HuH-7 (cell line): Measurements from ENCODE around the gene KLHDC9.
A peak's percentile ranks its signal among the peaks of the same experiment; 100 is the strongest.
"Not testable (repeated sequence)": the region's sequence is repeated elsewhere in the genome, so short reads cannot be mapped to it uniquely, and the experiment has no call there.

ENCODE experiments used
- DNase-seq: peaks from one replicate; pipeline ENCODE4 v3.0.0; 2011; ENCODE audit warnings: low spot score

The KLHDC9 gene

GRCh38 chr1:161096530-161096929 lies 1.6 kb upstream of the KLHDC9 start:
- DNase-seq, result no peak

GRCh38 chr1:161099090-161099802 lies 1.1 kb downstream of the KLHDC9 start:
- no peak for DNase-seq

- DNase-seq, result no peak
Measured at GRCh38 chr1:161100556-161100955, 2.4 kb downstream of the KLHDC9 start.

DNA sequence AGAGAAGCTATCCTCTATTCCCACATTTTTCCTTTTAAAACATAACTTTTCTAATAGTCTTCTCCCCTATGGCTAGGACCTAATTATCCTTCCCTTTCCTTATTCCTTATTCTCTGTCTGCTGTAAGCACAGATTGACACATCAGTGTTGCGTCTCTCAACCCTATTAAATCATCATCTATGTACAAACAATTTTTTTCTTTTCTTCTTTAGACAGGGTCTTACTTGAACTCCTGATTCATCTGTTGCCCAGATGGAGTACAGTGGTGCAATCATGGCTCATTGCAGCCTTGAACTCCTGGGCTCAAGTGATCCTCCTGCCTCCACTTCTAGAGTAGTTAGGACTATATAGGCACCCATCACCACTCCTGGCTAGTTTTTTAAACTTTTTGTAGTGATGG lies 8.3 kb downstream of the KLHDC9 start:
- DNase-seq, result no peak

DNA sequence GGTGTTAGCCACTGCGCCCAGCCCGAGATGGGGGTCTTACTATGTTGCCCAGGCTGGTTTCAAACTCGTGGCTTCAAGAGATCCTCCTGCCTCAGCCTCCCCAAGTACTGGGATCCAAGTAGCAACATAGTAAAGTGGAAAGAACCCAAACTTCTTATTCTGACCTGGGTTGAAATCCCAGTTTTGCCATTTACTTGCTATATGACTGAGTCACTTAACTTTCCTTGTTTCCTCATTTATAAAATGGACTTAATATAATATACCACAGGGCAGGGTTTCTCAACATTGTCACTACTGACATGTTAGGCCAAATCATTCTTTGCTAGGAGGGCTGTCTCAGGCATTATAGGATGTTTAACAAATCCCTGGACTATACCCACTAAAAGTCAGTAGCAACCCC lies 13.0 kb downstream of the KLHDC9 start:
- DNase-seq, result no peak

DNA sequence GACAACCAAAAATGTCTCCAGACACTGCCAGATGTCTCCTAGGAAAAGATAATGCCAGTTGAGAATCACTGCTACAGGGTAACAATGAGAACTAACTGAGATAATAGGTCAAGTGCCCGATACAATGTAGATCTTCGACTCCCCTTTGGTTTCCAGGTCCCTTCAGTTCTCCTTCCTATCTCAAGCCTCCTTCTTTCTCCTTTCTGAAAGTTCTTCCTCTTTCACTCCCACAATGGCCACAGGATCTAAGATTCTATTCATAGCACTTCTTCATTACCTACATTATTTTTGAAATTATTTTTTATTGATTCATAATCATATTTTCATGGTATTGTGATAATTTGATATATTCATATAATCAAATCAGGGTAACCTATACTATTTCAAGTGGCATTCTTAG lies 13.4 kb downstream of the KLHDC9 start:
- no peak for DNase-seq

GRCh38 chr1:161113915-161114314 lies 15.8 kb downstream of the KLHDC9 start:
- no peak for DNase-seq

DNA sequence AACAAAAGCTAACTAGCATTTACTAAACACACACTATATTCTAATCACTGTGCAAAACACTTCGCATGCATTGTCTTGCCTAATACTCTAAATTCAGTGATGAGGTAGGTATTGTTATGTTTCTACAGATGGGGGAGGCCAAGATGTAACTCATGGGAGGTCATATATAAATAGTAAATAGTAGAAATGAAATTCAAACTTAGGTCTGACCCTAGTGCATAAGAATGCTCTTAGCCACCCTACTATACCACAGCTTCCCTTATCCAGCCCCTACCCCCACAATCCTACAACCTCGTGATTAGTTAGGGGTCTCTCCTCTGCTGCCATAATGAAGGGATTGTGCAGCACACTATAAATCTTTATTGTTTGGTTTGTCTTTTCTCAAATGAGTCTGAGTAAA lies 16.4 kb downstream of the KLHDC9 start:
- DNase-seq, result no peak

DNA sequence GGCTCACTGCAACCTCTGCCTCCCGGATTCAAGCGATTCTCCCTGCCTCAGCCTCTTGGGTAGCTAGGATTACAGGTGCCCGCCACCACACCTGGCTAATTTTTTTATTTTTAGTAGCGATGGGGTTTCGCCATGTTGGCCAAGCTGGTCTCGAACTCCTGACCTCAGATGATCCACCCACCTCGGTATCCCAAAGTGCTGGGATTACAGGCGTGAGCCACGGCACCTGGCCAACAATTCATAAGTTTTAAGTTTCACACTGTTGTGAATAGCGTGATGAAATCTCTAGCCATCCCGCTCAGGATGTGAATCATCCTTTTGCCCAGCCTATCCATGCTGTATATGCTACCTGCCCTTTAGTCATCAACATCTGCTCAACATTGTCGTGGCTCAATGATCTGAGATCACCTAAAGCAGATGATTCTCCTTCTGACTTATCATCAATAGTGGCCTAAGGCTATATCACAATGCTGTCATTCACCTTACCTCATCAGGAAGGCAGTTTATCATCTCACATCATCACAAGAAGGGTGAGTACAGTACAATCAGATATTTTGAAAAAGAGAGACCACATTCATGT lies 17.1 kb downstream of the KLHDC9 start:
- no peak for DNase-seq

- DNase-seq, result not testable (repeated sequence)
Measured at GRCh38 chr1:161115961-161116360, 17.8 kb downstream of the KLHDC9 start.

DNA sequence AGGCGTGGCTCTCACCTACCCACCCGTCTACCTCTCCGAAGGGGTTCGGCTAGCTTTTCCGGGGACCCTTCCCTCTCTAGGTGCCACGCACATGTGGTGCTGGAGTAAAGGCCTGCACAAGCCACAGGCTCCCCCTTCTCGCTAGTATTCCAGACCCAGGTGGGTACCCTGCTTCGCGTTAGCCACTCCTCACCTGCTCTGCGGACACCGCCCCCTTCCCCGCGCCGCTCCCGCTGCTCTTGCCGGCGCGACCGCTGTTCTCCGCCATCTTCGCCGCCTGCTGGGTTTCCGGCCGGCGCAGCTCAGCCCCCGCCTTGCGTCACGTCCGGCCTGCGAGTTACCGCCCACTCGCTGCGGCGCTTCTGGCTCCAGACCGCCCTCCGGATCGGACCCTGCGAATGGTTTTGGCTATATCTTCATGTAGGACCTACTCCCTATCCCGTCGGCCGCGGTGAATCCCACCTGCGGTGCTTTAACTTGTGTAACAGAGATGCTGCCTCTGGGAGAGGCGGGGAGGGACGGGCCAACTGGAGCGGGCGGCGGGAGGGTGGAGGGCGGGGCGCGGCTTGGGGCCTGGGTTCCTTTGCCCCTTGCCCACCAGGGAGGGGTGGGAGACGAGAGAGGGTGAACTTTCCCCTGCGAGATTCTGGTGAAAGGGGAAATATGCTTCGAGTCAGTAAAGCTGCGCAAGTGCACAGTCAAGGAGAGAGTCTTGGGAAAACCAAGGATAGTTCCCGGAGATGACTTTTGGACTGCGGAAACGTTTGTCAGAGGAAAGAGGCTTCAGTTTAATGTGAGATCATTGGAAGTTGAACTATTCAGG lies 19.8 kb downstream of the KLHDC9 start, which contains the start of the genes NIT1 and PFDN2:
TSS of gene NIT1 (plus strand) at position 347 of the 823 bp plus-strand sequence. CDS start at position 419, 72 bp downstream.
TSS of gene PFDN2 (minus strand) at position 279 of the 823 bp plus-strand sequence. CDS start at position 268, 11 bp downstream.
- DNase-seq, result peak; percentile 80

DNA sequence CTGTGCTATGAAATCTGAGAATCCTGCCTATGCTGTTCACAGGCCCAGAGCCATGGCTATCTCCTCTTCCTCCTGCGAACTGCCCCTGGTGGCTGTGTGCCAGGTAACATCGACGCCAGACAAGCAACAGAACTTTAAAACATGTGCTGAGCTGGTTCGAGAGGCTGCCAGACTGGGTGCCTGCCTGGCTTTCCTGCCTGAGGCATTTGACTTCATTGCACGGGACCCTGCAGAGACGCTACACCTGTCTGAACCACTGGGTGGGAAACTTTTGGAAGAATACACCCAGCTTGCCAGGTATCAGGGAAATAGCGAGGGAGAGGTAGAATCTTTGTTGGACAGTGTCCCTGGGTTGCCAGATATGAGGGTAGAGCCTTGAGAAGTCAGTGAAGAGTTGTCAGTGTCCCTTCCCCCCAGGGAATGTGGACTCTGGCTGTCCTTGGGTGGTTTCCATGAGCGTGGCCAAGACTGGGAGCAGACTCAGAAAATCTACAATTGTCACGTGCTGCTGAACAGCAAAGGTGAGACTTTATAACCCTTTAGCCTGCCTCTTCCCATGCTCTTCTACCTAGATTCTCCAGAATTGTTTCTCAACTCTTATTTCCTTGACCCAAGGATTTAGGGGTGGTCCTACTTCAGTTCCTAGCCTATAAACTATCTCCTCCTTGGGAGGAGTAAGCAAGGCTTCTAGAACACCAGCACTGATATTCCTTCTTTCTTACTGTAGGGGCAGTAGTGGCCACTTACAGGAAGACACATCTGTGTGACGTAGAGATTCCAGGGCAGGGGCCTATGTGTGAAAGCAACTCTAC lies 21.1 kb downstream of the KLHDC9 start:
- no peak for DNase-seq

DNA sequence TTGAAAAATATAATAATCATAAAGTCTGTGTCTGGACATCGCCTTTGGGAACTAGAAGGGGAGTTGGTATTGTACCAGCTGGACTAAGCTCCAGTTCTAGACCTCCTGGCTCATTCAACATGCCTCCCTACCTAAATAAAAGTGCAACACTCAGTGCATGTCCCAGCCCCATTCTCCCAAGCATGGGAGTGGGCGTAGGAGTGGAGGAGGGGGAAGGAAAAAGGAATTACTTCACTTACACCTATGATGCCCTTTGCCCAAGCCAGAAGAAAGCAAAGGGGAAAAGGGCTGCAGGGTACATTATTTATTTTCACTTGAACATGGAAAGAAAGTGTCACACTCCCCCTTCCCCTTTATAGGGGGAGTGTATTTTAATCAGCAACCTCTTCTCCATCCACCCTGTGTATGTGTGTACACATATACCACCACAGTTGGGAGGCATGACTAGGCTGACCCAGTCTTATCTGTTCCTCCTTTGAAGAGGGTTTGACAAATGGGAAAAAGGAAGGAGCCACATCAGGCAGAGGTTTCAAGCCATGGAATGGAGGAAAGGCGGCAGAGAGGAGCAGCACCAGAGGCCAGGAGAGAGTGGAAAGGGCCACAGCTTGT lies 23.0 kb downstream of the KLHDC9 start:
- no peak for DNase-seq

DNA sequence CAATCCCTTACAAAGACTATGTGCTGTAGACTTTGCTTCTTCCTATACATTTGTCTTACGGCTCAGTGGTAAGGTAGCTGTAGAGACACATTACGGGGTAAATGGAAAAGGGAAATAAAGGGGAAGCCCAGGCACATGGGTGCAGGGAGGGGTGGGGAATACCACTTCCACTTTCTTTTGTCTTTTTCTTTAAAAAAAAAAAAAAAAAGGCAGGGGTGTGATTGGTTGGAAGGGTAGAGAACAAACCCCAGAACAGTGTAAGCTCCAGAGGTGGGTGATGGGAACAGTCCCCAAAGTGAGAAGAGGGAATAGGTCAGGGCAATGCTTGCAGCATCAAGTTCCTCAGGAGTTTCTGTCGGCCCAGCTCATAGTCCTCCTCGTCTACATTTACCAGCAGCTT lies 23.7 kb downstream of the KLHDC9 start:
- no peak for DNase-seq

GRCh38 chr1:161122967-161123366 lies 24.8 kb downstream of the KLHDC9 start:
- DNase-seq, result no peak

- DNase-seq, result no peak
Measured at GRCh38 chr1:161127649-161128048, 29.5 kb downstream of the KLHDC9 start.

- no peak for DNase-seq
Measured at GRCh38 chr1:161128591-161129420, 30.6 kb downstream of the KLHDC9 start.

DNA sequence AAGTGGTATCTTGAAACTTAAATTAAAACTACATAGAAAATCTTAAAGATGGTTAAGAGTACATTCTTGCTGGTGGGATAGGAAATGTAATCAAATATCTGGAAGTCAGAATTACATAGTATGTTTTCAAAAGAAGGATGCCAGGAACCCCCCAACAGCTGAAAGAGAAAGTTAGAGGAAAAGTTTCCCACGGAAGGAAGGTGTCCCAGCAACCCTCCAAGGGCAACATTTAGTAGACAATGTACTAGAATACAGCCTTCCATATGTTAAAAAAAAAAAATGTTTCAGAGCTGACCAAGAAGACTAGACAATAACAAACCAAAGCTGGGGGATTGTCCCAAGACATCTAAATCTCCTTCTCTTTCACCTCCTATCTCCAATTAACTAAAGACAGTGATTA lies 32.1 kb downstream of the KLHDC9 start:
- no peak for DNase-seq

GRCh38 chr1:161131523-161132409 lies 33.6 kb downstream of the KLHDC9 start:
- no peak for DNase-seq
